Gastroesophageal sphincter (tissue), 4 donors: Measurements from ENCODE around the gene C10orf53. TPM values are rescaled to one million over a fixed set of nuclear protein-coding genes. Genes with fewer than 3 reads are reported as not detected.

Experiments used
- ATAC-seq: fragments of 150-250 bp; one replicate; pipeline ENCODE4 v1.9.1; 2016; ENCODE audit warnings: mild to moderate bottlenecking, moderate library complexity
- H3K27ac ChIP-seq, 4 donors: fragments of 200-600 bp; sonication (generic) in 3 of 4; 1 replicate in 3 of 4; 2 replicates in 1 of 4; pipeline ENCODE4 v1.5.1; 2016 to 2019
- H3K27me3 ChIP-seq: fragments of 200-600 bp; sonication (generic); one replicate; pipeline ENCODE4 v1.5.1; 2019
- H3K36me3 ChIP-seq, 2 donors: fragments of 200-600 bp; sonication (generic); one replicate each; pipeline ENCODE4 v1.5.1; 2019; ENCODE audit warnings: control low read depth in 1 of 2
- H3K4me1 ChIP-seq, 3 donors: fragments of 200-600 bp; sonication (generic); 1 replicate in 2 of 3; 2 replicates in 1 of 3; pipeline ENCODE4 v1.5.1; 2016 to 2019; ENCODE audit warnings: control low read depth in 2 of 3
- H3K4me3 ChIP-seq, 2 donors: fragments of 200-600 bp; sonication (generic); one replicate each; pipeline ENCODE4 v1.5.1; 2019; ENCODE audit warnings: mild to moderate bottlenecking in 1 of 2, moderate library complexity in 1 of 2
- H3K9me3 ChIP-seq, 3 donors: fragments of 200-600 bp; sonication (generic); one replicate each; pipeline ENCODE4 v1.5.1; 2017 to 2019; ENCODE audit warnings: control low read depth in 2 of 3
- EP300 ChIP-seq: sonication (generic); formaldehyde crosslinking; IDR thresholded peaks from one replicate; pipeline ENCODE4 v1.6.1; 2017; ENCODE audit warnings: antibody characterized with exemption, mild to moderate bottlenecking
- POLR2A ChIP-seq, 2 donors: fragments of 450-650 bp; IDR thresholded peaks; one replicate each; pipeline ENCODE4 v1.6.1; 2017; ENCODE audit warnings: antibody characterized with exemption in 2 of 2, mild to moderate bottlenecking in 2 of 2, moderate library complexity in 1 of 2
- POLR2AphosphoS5 ChIP-seq: sonication (generic); formaldehyde crosslinking; IDR thresholded peaks from one replicate; pipeline ENCODE4 v1.6.1; 2017; ENCODE audit warnings: antibody characterized with exemption
- WGBS, 2 donors: methylation state at CpG; one replicate each; pipeline ENCODE4 v1.1.5; 2018; ENCODE audit warnings: low coverage in 1 of 2; 5-methylcytosine and 5-hydroxymethylcytosine counted together
- total RNA-seq, 4 donors: library from RNA; depleted of rRNA; stranded (reverse); fragments of >200 nt; gene quantifications; one replicate each; pipeline ENCODE4 v1.1.0, GENCODE V29; 2016
- TF ChIP-seq, protein P1 (sequence below), 4 experiments: fragments of 200-600 bp in 2 of 4; fragments of 450-650 bp in 2 of 4; sonication (generic) in 1 of 4; IDR thresholded peaks; one replicate each; pipeline ENCODE4 v1.5.1; 2017 to 2019; ENCODE audit warnings: antibody characterized with exemption in 4 of 4, mild to moderate bottlenecking in 2 of 4, moderate library complexity in 2 of 4

The C10orf53 gene
- total RNA-seq, 4 donors from 2014 or later: not detected

DNA sequence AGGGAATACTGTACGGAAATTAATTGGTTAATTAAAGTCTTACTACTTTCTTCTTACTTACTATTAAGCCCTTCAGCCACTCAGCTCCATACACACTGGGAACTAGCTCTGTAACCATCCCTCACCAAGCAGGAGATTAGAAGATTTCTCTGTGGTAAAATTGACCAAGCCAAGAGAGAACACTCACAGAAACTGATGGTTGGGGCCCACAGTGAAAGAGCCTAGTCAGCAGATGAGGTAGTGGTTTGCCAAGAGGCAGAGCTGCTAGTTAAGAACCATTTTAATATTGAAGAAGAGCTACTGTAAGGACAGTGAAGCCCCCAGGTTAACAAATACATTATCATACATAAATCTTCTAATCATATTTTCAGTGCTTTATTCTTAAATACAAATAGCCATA is 21.8 kb upstream of the C10orf53 start:
- no peak for ATAC-seq
- 71 to 83% methylated on average over 1 of the region's 1 CpG for whole genome bisulfite sequencing, 2 donors
- TF ChIP-seq, protein P1, sequence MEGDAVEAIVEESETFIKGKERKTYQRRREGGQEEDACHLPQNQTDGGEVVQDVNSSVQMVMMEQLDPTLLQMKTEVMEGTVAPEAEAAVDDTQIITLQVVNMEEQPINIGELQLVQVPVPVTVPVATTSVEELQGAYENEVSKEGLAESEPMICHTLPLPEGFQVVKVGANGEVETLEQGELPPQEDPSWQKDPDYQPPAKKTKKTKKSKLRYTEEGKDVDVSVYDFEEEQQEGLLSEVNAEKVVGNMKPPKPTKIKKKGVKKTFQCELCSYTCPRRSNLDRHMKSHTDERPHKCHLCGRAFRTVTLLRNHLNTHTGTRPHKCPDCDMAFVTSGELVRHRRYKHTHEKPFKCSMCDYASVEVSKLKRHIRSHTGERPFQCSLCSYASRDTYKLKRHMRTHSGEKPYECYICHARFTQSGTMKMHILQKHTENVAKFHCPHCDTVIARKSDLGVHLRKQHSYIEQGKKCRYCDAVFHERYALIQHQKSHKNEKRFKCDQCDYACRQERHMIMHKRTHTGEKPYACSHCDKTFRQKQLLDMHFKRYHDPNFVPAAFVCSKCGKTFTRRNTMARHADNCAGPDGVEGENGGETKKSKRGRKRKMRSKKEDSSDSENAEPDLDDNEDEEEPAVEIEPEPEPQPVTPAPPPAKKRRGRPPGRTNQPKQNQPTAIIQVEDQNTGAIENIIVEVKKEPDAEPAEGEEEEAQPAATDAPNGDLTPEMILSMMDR (IDR thresholded peaks at IDR 0.05): no peak
- no peak for TF ChIP-seq POLR2AphosphoS5
- no peak for TF ChIP-seq POLR2A (IDR thresholded peaks at IDR 0.05)
- no peak for TF ChIP-seq EP300
- H3K27ac ChIP-seq: no peak overlapping the region
- H3K27me3 ChIP-seq: peaks cover 24% of the 10 kb centered on the region
- H3K4me1 ChIP-seq: no peaks in the 10 kb centered on the region
- H3K36me3 ChIP-seq: no peaks in the 10 kb centered on the region
- peaks cover 0 to 29% (median 0%) of the 10 kb centered on the region in 3 donors for H3K9me3 ChIP-seq
- H3K4me3 ChIP-seq: no peak overlapping the region

DNA sequence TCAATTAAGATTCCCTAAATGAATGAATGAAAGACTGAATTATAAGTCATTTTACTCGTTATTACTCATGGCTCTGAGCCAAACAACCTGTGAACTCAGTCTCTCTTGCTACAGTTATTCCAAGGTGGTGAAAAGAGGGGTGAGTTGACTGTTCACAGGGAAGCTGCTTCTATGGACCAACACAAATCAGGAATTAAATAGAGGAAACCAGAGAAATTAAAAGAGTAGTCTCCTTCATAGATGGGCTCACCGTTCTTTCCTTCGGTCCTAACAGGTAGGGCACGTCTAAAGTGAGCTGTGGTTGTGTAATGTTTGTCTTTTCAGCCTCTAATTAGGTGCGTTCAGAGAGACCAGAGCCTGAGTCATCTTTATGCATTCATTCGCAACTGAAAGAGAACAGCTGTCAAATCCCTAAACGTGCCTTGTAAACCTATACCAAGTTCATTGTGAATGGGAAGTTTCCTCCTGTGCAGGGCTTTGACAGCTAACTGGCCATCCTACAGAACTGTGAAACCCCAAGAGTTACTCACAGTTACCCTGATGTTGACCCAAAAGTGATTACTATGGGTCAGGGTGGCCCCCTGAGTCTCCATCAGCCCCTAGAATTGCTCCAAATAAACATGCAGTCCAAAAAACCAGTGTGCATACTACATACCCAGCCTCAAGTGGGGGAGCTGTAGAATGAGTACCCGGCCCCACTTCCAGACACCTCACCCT is 18.2 kb upstream of the C10orf53 start:
- 36 to 55% methylated on average over 7 of the region's 8 CpGs for WGBS, 2 donors
- ATAC-seq: no peak

GRCh38 chr10:49662169-49662830 is 17.2 kb upstream of the C10orf53 start:
- WGBS, 2 donors: 79 to 80% methylated on average over 1 to 9 of the region's 15 CpGs
- peaks cover 0 to 29% (median 0%) of the 10 kb centered on the region in 3 donors for H3K9me3 ChIP-seq
- H3K4me3 ChIP-seq: no peak overlapping the region
- peaks cover 8% of the 10 kb centered on the region for H3K27me3 ChIP-seq
- no peak for TF ChIP-seq POLR2A (IDR thresholded peaks at IDR 0.05)
- TF ChIP-seq, protein P1 (IDR thresholded peaks at IDR 0.05): no peak
- no peak for TF ChIP-seq EP300
- TF ChIP-seq POLR2AphosphoS5: no peak
- no peak for ATAC-seq
- no peaks in the 10 kb centered on the region for H3K36me3 ChIP-seq
- H3K4me1 ChIP-seq: no peaks in the 10 kb centered on the region
- no peak overlapping the region for H3K27ac ChIP-seq

More for the DNA sequence above, 18.2 kb upstream of the C10orf53 start:
- peaks cover 0 to 29% (median 0%) of the 10 kb centered on the region in 3 donors for H3K9me3 ChIP-seq
- no peak overlapping the region for H3K27ac ChIP-seq
- no peaks in the 10 kb centered on the region for H3K4me1 ChIP-seq
- no peak overlapping the region for H3K4me3 ChIP-seq
- no peaks in the 10 kb centered on the region for H3K36me3 ChIP-seq
- TF ChIP-seq EP300: no peak
- TF ChIP-seq, protein P1 (IDR thresholded peaks at IDR 0.05): no peak
- no peak for TF ChIP-seq POLR2AphosphoS5
- TF ChIP-seq POLR2A (IDR thresholded peaks at IDR 0.05): no peak
- H3K27me3 ChIP-seq: peaks cover 8% of the 10 kb centered on the region

- H3K36me3 ChIP-seq: no peaks in the 10 kb centered on the region
- H3K9me3 ChIP-seq: peaks cover 0 to 19% (median 0%) of the 10 kb centered on the region in 3 donors
- no peak overlapping the region for H3K4me3 ChIP-seq
- WGBS, 2 donors: 51 to 73% methylated on average over 5 to 6 of the region's 6 CpGs
- H3K27me3 ChIP-seq: peaks cover 12% of the 10 kb centered on the region
- no peak for TF ChIP-seq EP300
- no peak for TF ChIP-seq POLR2AphosphoS5
- TF ChIP-seq, protein P1 (IDR thresholded peaks at IDR 0.05): no peak
- no peak for TF ChIP-seq POLR2A (IDR thresholded peaks at IDR 0.05)
- H3K4me1 ChIP-seq: no peaks in the 10 kb centered on the region
- H3K27ac ChIP-seq: no peak overlapping the region
- no peak for ATAC-seq
Observed at GRCh38 chr10:49663596-49663995, 15.9 kb upstream of the C10orf53 start.
